Stimulated activated CD8-positive, alpha-beta memory T cell treated with anti-CD3 and anti-CD28 coated beads, Interleukin-4, amount 100 ng/mL, for 1 hour (primary cell): ENCODE measurements around the gene ADM.

Experiments
- DNase-seq, 2 donors: peaks; one replicate each; pipeline ENCODE4 v3.0.0-alpha.2; 2020; ENCODE audit warnings: low read depth in 2 of 2, low spot score in 1 of 2

The ADM gene

GRCh38 chr11:10328314-10329098, 23.6 kb downstream of the ADM start:
- DNase-seq: no peak

- DNase-seq: no peak
Observed at GRCh38 chr11:10329356-10329755, 24.5 kb downstream of the ADM start.

GRCh38 chr11:10329935-10330334, 25.1 kb downstream of the ADM start:
- DNase-seq: no peak

GRCh38 chr11:10331548-10332289, 26.8 kb downstream of the ADM start:
- no peak for DNase-seq

- no peak for DNase-seq
Observed at GRCh38 chr11:10333490-10333889, 28.6 kb downstream of the ADM start.

- DNase-seq: no peak
Observed at GRCh38 chr11:10338287-10338686, 33.4 kb downstream of the ADM start.

- no peak for DNase-seq
Observed at GRCh38 chr11:10348650-10349280, 43.9 kb downstream of the ADM start.

GRCh38 chr11:10349281-10349665, 44.4 kb downstream of the ADM start:
- DNase-seq: no peak

- DNase-seq: no peak
Observed at GRCh38 chr11:10349806-10350205, 44.9 kb downstream of the ADM start.

- DNase-seq: no peak
Observed at GRCh38 chr11:10350334-10350733, 45.5 kb downstream of the ADM start.

GRCh38 chr11:10351435-10351764, 46.5 kb downstream of the ADM start:
- no peak for DNase-seq

- no peak for DNase-seq
Observed at GRCh38 chr11:10351765-10352641, 47.1 kb downstream of the ADM start.

GRCh38 chr11:10352921-10353550, 48.2 kb downstream of the ADM start:
- no peak for DNase-seq

- DNase-seq: no peak
Observed at GRCh38 chr11:10354389-10354788, 49.5 kb downstream of the ADM start.

GRCh38 chr11:10355257-10355661, 50.4 kb downstream of the ADM start:
- no peak for DNase-seq

- DNase-seq: no peak
Observed at GRCh38 chr11:10356161-10356560, 51.3 kb downstream of the ADM start.
